HG02973 (cell line): ENCODE data around the gene TRAF3IP3.

Source experiments
- ATAC-seq: cut with Tn5 transposase; IDR thresholded peaks from one replicate; pipeline ENCODE4 v1.9.1; 2021; ENCODE audit warnings: moderate library complexity; ENCODE audit not compliant: unreplicated experiment

Gene TRAF3IP3

DNA sequence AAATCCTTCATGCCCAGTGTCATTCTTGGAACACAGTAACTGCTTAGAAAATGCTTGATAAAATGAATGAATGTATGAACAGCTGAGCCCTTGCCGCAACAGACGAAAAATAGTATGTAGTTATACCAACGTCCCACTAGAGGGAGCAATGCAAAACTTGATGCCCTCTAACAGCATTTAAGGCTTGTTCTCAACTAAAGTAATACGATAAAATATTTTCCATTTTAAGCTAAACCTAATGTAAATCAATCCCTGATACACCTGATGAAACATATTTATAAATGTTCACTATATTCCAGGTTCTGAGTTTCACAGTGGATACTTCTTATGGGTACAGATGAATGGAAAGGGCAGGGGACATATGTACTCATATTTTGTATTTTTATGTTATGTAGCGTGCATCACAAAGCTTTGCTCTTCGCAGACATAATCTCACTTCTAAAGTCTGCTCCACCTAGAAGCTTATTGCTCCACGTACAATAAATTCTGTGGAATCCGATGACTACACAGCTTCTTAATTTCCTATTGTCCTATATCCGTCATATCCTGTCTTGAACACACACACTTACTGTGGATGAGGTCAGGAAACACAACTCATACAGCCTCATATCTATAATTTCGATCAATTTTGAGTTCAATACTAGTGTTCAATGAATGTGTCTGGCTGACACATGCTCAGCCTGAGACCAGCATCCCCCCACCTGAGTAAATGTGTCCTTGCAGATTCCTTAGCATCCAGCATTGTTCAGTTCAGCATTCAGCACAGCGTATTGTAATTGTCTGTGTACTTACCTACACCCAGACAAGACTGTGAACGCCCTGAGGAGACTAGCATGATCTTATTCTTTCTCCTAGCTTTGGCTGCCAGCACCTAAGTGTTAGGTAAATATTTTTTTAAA lies 67.5 kb downstream of the TRAF3IP3 start:
- peak; percentile 38 for ATAC-seq

DNA sequence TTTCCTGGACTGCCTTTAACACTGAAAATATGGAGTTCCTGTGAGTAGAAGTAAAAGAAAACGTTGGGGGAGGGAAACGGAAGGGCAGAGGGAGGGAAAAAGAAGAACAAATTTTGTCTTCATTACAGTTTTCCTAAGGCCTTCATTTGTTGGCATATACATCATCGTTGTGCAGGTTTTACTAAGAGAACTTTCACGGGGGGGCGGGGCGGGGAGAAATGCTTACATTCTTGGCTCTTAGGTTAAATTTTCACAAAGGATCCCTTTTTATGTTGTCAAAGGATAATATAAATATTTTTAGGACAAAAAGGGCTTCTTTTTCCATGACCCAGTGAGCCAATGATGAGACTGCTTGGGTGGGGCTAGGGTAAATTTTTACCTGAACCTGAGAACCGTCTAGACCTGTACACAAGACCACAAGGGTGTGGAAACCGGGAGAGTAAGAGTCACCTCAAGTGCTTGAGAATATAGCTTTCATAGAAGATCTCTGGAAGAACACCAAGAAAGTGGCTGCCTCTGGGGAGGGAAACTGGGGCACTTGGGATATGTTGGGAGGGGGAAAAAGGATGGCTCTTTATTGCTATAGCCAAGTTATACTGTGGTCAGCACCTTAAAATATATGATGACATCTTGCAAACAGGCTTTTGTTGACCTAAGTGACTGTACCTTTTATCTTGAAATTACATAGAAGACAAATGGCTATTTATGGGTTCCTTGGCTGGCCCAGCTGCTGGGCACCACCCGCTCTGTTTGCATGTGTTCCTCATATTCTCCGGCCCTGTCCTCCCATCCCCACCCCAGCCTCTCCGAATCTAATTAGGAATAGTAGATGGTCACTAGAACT lies 70.0 kb downstream of the TRAF3IP3 start:
- no peak for ATAC-seq

DNA sequence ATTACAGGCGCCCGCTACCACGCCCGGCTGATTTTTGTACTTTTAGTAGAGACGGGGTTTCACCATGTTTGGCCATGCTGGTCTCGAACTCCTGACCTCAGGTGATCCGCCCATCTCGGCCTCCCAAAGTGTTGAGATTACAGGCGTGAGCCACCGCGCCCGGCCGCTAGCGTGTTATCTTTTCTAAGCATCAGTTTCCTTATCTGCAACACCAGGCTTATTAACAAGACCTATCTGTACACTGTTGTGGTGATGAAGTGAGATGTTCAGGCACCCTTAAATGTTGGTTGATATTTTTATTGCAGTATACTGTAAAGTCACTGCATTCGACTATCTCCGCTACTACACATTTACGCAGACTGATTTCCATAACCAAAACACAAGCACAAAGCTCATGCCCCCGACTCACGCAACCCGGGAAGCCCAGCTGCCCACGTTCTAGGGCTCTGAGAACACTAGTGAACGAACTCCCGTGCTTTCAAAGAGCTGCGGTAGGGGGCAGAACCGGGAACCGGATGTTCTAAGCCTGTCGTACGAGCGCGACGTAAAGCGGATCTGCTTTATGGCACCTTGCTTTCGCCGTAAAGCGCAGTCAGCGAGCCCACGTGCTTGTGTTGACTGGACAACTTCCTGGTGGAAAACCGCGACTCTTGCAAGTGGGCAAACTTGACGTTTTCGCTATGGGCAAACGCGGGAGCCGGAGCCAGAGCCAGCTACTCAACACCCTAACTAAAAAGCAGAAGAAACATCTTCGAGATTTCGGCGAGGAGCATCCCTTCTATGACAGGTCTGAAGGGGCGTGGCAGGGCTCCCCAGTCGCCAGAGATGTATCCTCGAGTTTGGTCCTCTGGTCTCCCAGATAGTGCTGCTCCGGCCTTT lies 71.8 kb downstream of the TRAF3IP3 start, which contains the start of gene UTP25:
UTP25 (plus strand) TSS at position 589 of the 879 bp plus-strand sequence; CDS start at position 681, 92 bp downstream.
- peak; percentile 84 for ATAC-seq

GRCh38 chr1:209829716-209830115 lies 73.9 kb downstream of the TRAF3IP3 start:
- ATAC-seq: no peak

DNA sequence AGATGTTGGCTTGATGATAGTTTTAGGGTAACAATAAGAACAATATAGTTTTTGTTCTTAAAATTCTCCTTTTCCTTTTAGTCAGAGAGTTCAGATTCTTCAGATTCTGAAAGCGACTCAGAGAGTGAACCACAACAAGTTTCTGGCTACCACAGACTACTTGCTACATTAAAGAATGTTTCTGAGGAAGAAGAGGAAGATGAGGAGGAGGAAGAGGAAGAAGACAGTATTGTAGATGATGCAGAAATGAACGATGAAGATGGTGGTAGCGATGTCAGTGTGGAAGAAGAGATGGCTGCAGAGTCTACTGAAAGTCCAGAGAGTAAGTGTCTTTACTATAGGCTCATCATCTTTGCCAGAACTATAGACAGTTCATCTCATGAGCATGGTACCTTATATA lies 74.9 kb downstream of the TRAF3IP3 start:
- no peak for ATAC-seq

DNA sequence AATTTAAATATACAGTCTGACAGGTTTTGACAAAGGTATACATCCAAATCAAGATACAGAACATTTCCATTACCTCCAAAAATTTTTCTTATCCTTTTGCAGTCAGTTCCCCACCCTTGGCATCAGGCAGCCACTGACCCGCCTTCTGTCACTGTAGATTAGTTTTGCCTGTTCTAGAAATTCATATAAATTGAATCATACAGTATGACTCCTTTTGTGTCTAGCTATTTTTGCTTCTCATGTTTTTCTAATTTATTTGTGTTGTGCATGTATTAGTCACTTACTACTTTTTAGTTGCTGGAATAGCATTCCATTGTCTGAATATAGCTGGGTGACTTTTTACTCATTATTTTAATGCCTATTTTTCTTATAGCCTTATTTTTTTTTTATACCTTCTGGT lies 75.8 kb downstream of the TRAF3IP3 start:
- no peak for ATAC-seq
